ENCODE results near the gene STK25. TPM values are rescaled to one million over a fixed set of nuclear protein-coding genes. Genes with fewer than 3 reads are reported as not detected.
A peak's percentile ranks its signal among the peaks of the same experiment; 100 is the strongest.

The STK25 gene
- 100 to 1,000 TPM; 407 to 555 (median 524) TPM for total RNA-seq

- peak; percentile 51 to 59 for ATAC-seq
- Histone ChIP-seq H3K9me3 (no peaks in the 10 kb centered on the region), H3K4me3 (peak within 1 kb of the TSS; percentile 72 to 85 (median 78)), H3K27ac (peak within 1 kb of the TSS; percentile 93 to 98 (median 96)), H3K4me1 (peaks cover 45 to 53% of the 10 kb centered on the region in 2 donors), H3K27me3 (no peaks in the 10 kb centered on the region), H3K36me3 (no peaks in the 10 kb centered on the region)
- peak; percentile 97 to 98 for DNase-seq
- intact Hi-C loops (cut with DNase I; ENCODE audit: low total_unique reads), result loop anchor here (1.0 to 5.0 kb wide), 8 partner anchors 104 to 511 kb away; partner anchors contain the start of genes ATG4B, HDLBP, SEPTIN2 and SNED1
- TF ChIP-seq CTCF (IDR thresholded peaks at IDR 0.05 in 4 of 5, conservative IDR thresholded peaks at IDR 0.05 in 1 of 5) (no peak), POLR2A (IDR thresholded peaks at IDR 0.05) (peak; percentile 82 to 84)
- in situ Hi-C loops (cut with MboI; ENCODE audit: low sequenced_read_pairs in 4 of 4), result no loop called here
These were observed at the start of gene STK25 for GRCh38 chr2:241508240-241509154. TSS of gene STK25 (minus strand) at chr2:241508584. CDS start at chr2:241508035, 549 bp downstream.

GRCh38 chr2:241556746-241557145, 48.4 kb upstream of the STK25 start:
- DNase-seq, result no peak
- TF ChIP-seq CTCF (IDR thresholded peaks at IDR 0.05 in 4 of 5, conservative IDR thresholded peaks at IDR 0.05 in 1 of 5) (no peak), POLR2A (IDR thresholded peaks at IDR 0.05) (no peak)
- H3K27ac ChIP-seq, result no peak overlapping the region
- in situ Hi-C loops (cut with MboI; ENCODE audit: low sequenced_read_pairs in 4 of 4), result no loop called here
- no peak for ATAC-seq
- peaks cover 0 to 3% (median 0%) of the 10 kb centered on the region in 3 donors for H3K9me3 ChIP-seq
- intact Hi-C loops (cut with DNase I; ENCODE audit: low total_unique reads), result no loop called here
- H3K4me1 ChIP-seq, result peaks cover 0 to 7% of the 10 kb centered on the region in 2 donors
- H3K4me3 ChIP-seq, result no peak overlapping the region
- H3K27me3 ChIP-seq, result peaks cover 13 to 35% (median 29%) of the 10 kb centered on the region in 3 donors
- H3K36me3 ChIP-seq, result no peaks in the 10 kb centered on the region

GRCh38 chr2:241555711-241556110, 47.3 kb upstream of the STK25 start:
- Histone ChIP-seq H3K27me3 (peaks cover 13 to 35% (median 29%) of the 10 kb centered on the region in 3 donors), H3K4me1 (peaks cover 0 to 7% of the 10 kb centered on the region in 2 donors), H3K27ac (no peak overlapping the region), H3K4me3 (no peak overlapping the region), H3K36me3 (no peaks in the 10 kb centered on the region), H3K9me3 (peaks cover 0 to 3% (median 0%) of the 10 kb centered on the region in 3 donors)
- ATAC-seq (no peak), DNase-seq (no peak)
- in situ Hi-C loops (cut with MboI; ENCODE audit: low sequenced_read_pairs in 4 of 4), result no loop called here
- intact Hi-C loops (cut with DNase I; ENCODE audit: low total_unique reads), result no loop called here
- TF ChIP-seq CTCF (IDR thresholded peaks at IDR 0.05 in 4 of 5, conservative IDR thresholded peaks at IDR 0.05 in 1 of 5) (no peak), POLR2A (IDR thresholded peaks at IDR 0.05) (no peak)

GRCh38 chr2:241554610-241555322, 46.4 kb upstream of the STK25 start:
- Histone ChIP-seq H3K36me3 (no peaks in the 10 kb centered on the region), H3K4me3 (no peak overlapping the region), H3K4me1 (peaks cover 0 to 2% of the 10 kb centered on the region in 2 donors), H3K27me3 (peaks cover 13 to 29% (median 22%) of the 10 kb centered on the region in 3 donors), H3K9me3 (peaks cover 0 to 3% (median 0%) of the 10 kb centered on the region in 3 donors), H3K27ac (no peak overlapping the region)
- DNase-seq, result no peak
- in situ Hi-C loops (cut with MboI; ENCODE audit: low sequenced_read_pairs in 4 of 4) (no loop called here), intact Hi-C loops (cut with DNase I; ENCODE audit: low total_unique reads) (no loop called here)
- no peak for TF ChIP-seq POLR2A (IDR thresholded peaks at IDR 0.05)
- no peak for TF ChIP-seq CTCF (IDR thresholded peaks at IDR 0.05 in 4 of 5, conservative IDR thresholded peaks at IDR 0.05 in 1 of 5)
- ATAC-seq, result no peak
